ENCODE data around the gene TM9SF4.

The TM9SF4 gene

DNA sequence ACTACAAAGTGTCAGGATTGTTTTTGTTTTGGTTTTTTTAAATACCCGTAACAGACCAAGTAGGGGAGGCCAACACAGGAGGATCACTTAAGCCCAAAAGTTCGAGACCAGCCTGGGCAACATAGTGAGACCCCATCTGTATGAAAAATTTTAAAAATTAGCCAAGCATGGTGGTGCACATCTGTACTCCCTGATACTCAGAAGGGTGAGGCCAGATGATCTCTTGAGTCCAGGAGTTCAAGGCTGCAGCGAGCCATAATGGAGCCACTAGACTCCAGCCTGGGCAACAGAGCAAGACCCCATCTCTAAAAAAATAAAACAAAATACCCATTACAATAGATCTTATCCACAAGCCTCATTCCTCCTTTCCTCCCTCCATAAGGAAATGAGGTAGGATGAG lies 28.7 kb upstream of the TM9SF4 start:
- Histone ChIP-seq H3K9me3 (ENCODE audit: control insufficient read depth, insufficient read depth, low read depth, low read length) (no peaks in the 10 kb centered on the region), H3K4me1 (ENCODE audit: control insufficient read depth, insufficient read depth, low read length) (no peaks in the 10 kb centered on the region), H3K36me3 (ENCODE audit: control insufficient read depth in 2 of 2, insufficient read depth in 1 of 2, low read length in 2 of 2) (no peaks in the 10 kb centered on the region), H3K27ac (ENCODE audit: extremely low read depth, low read depth, low read length) (no peak overlapping the region), H3K4me3 (ENCODE audit: low read depth, low read length) (no peak overlapping the region)
- CTCF ChIA-PET, result interaction anchor here (0.8 to 2.2 kb wide), 2 partner anchors 10 to 48 kb away, joined by 3 to 18 read pairs; no protein-coding TSS in a partner anchor
- TF ChIP-seq ZFHX2 (tag by site-specific recombination; conservative IDR thresholded peaks at IDR 0.05) (no peak), ZNF121 (tag by site-specific recombination; IDR thresholded peaks at IDR 0.05) (peak; percentile 90)
- POLR2A ChIA-PET, result no interaction called here

DNA sequence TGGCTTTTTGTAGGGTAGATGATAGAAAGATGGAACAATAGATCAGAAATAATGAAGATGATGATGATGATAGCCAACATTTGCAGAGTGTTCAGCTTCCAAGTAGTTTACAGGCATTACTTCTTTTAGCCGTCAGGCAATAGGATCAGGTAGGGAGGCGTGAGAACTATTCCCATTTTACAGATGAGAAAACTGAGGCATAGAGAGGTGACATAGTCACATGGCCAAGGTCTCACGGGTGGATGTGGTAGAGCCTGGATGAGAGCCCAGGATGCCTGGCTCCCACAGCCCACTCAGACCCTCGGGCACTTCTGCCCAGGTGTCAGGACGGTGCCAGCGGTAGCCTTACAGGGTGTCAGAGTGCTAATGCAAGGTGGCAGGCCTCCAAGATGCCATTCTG lies 26.0 kb upstream of the TM9SF4 start:
- Histone ChIP-seq H3K36me3 (ENCODE audit: control insufficient read depth in 2 of 2, insufficient read depth in 1 of 2, low read length in 2 of 2) (no peaks in the 10 kb centered on the region), H3K27ac (ENCODE audit: extremely low read depth, low read depth, low read length) (no peak overlapping the region), H3K4me1 (ENCODE audit: control insufficient read depth, insufficient read depth, low read length) (no peaks in the 10 kb centered on the region), H3K9me3 (ENCODE audit: control insufficient read depth, insufficient read depth, low read depth, low read length) (no peaks in the 10 kb centered on the region), H3K4me3 (ENCODE audit: low read depth, low read length) (no peak overlapping the region)
- POLR2A ChIA-PET, result no interaction called here
- CTCF ChIA-PET, result interaction anchor here (1.8 kb wide), 1 partner anchor 9 kb away, joined by 4 read pairs; no protein-coding TSS in a partner anchor
- TF ChIP-seq, protein P1, sequence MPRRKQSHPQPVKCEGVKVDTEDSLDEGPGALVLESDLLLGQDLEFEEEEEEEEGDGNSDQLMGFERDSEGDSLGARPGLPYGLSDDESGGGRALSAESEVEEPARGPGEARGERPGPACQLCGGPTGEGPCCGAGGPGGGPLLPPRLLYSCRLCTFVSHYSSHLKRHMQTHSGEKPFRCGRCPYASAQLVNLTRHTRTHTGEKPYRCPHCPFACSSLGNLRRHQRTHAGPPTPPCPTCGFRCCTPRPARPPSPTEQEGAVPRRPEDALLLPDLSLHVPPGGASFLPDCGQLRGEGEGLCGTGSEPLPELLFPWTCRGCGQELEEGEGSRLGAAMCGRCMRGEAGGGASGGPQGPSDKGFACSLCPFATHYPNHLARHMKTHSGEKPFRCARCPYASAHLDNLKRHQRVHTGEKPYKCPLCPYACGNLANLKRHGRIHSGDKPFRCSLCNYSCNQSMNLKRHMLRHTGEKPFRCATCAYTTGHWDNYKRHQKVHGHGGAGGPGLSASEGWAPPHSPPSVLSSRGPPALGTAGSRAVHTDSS (tag by site-specific recombination; IDR thresholded peaks at IDR 0.05), result 0 out of 2 replicates have a peak, but pooled peaks have one; percentile 37
- TF ChIP-seq ZNF791 (tag by site-specific recombination; IDR thresholded peaks at IDR 0.05), result no peak

DNA sequence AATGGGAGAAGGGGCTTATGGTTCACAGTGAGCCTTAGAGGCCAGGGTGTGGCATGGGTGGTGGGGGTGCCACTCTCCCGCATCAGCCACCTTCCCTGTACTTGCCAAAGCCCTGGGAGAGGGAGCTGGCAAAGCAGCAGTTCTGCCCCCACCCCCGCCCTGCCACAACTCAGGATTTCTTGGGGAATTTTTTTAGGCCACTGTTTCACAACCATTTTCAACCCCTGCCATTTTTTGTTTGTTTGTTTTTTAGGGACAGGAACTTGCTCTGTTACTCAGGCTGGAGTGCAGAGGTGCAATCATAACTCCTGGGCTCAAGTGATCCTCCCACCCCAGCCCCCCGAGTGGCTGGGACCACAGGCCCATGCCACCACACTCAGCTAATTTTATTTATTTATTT lies 22.4 kb upstream of the TM9SF4 start:
- POLR2A ChIA-PET, result no interaction called here
- H3K36me3 ChIP-seq (ENCODE audit: control insufficient read depth in 2 of 2, insufficient read depth in 1 of 2, low read length in 2 of 2), result no peaks in the 10 kb centered on the region

DNA sequence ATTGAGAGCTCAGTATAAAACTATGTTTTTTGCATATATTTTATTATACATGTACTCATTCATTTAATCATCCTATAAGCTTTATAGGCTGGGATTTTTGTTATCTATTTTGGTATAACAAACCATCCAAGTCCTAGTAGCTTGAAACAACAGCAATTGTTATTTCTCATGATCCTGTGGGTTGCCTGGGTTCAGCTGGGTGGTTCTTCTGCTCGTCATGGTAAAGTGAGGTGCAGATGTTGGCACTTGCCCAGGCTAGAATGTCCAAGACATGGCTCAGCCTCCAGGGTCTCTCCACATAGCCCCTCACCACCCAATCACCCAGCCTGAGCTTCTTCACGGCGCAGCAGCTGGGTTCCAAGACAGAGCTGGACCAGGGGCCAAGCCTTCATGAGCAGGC lies 20.8 kb upstream of the TM9SF4 start:
- ChIA-PET POLR2A (no interaction called here), CTCF (interaction anchor here (0.9 to 1.2 kb wide), 3 partner anchors 56 to 242 kb away, joined by 3 read pairs; no protein-coding TSS in a partner anchor)
- no peaks in the 10 kb centered on the region for H3K4me1 ChIP-seq (ENCODE audit: control insufficient read depth, insufficient read depth, low read length)
- no peak for TF ChIP-seq ZBTB8A (tag by site-specific recombination; IDR thresholded peaks at IDR 0.05)
- no peak for TF ChIP-seq OVOL3 (tag by site-specific recombination; IDR thresholded peaks at IDR 0.05)
- no peak for TF ChIP-seq KLF16 (tag by site-specific recombination; IDR thresholded peaks at IDR 0.05)
- no peak for TF ChIP-seq ZNF791 (tag by site-specific recombination; IDR thresholded peaks at IDR 0.05)
- no peak for TF ChIP-seq ZNF555 (tag by site-specific recombination; conservative IDR thresholded peaks at IDR 0.05)
- no peak for TF ChIP-seq SETDB1 (IDR thresholded peaks at IDR 0.05; ENCODE audit: insufficient read length, low read length)
- TF ChIP-seq, protein P2, sequence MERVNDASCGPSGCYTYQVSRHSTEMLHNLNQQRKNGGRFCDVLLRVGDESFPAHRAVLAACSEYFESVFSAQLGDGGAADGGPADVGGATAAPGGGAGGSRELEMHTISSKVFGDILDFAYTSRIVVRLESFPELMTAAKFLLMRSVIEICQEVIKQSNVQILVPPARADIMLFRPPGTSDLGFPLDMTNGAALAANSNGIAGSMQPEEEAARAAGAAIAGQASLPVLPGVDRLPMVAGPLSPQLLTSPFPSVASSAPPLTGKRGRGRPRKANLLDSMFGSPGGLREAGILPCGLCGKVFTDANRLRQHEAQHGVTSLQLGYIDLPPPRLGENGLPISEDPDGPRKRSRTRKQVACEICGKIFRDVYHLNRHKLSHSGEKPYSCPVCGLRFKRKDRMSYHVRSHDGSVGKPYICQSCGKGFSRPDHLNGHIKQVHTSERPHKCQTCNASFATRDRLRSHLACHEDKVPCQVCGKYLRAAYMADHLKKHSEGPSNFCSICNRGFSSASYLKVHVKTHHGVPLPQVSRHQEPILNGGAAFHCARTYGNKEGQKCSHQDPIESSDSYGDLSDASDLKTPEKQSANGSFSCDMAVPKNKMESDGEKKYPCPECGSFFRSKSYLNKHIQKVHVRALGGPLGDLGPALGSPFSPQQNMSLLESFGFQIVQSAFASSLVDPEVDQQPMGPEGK (tag by site-specific recombination; IDR thresholded peaks at IDR 0.05), result no peak
- no peak for TF ChIP-seq ZNF677 (tag by site-specific recombination; IDR thresholded peaks at IDR 0.05)
- no peak for TF ChIP-seq ZNF837 (tag by site-specific recombination; IDR thresholded peaks at IDR 0.05)
- no peak for TF ChIP-seq ZFP41 (tag by site-specific recombination; IDR thresholded peaks at IDR 0.05; ENCODE audit: borderline replicate concordance)
- no peak for TF ChIP-seq ZNF274 (IDR thresholded peaks at IDR 0.05; ENCODE audit: low read length)
- no peak for TF ChIP-seq ZNF274 (tag by site-specific recombination; IDR thresholded peaks at IDR 0.05; ENCODE audit: borderline replicate concordance)
- no peak for TF ChIP-seq ZNF350 (tag by site-specific recombination; IDR thresholded peaks at IDR 0.05)
- no peak for TF ChIP-seq ZNF792 (tag by site-specific recombination; IDR thresholded peaks at IDR 0.05)
- TF ChIP-seq, protein P3, sequence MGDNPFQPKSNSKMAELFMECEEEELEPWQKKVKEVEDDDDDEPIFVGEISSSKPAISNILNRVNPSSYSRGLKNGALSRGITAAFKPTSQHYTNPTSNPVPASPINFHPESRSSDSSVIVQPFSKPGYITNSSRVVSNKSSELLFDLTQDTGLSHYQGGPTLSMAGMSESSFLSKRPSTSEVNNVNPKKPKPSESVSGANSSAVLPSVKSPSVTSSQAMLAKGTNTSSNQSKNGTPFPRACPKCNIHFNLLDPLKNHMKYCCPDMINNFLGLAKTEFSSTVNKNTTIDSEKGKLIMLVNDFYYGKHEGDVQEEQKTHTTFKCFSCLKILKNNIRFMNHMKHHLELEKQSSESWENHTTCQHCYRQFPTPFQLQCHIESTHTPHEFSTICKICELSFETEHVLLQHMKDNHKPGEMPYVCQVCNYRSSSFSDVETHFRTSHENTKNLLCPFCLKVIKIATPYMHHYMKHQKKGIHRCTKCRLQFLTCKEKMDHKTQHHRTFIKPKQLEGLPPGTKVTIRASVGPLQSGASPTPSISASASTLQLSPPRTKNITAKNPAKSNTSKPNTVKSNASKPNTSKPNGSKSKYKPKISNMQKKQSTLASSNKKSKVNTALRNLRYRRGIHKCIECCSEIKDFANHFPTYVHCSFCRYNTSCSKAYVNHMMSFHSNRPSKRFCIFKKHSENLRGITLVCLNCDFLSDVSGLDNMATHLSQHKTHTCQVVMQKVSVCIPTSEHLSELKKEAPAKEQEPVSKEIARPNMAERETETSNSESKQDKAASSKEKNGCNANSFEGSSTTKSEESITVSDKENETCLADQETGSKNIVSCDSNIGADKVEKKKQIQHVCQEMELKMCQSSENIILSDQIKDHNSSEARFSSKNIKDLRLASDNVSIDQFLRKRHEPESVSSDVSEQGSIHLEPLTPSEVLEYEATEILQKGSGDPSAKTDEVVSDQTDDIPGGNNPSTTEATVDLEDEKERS (tag by site-specific recombination; IDR thresholded peaks at IDR 0.05), result no peak

More for the DNA sequence above, 22.4 kb upstream of the TM9SF4 start:
- CTCF ChIA-PET, result interaction anchor here (0.7 to 1.2 kb wide), 3 partner anchors 12 to 369 kb away, joined by 3 to 4 read pairs (median 3); no protein-coding TSS in a partner anchor
- no peak overlapping the region for H3K4me3 ChIP-seq (ENCODE audit: low read depth, low read length)
- no peak overlapping the region for H3K27ac ChIP-seq (ENCODE audit: extremely low read depth, low read depth, low read length)
- TF ChIP-seq, protein P4, sequence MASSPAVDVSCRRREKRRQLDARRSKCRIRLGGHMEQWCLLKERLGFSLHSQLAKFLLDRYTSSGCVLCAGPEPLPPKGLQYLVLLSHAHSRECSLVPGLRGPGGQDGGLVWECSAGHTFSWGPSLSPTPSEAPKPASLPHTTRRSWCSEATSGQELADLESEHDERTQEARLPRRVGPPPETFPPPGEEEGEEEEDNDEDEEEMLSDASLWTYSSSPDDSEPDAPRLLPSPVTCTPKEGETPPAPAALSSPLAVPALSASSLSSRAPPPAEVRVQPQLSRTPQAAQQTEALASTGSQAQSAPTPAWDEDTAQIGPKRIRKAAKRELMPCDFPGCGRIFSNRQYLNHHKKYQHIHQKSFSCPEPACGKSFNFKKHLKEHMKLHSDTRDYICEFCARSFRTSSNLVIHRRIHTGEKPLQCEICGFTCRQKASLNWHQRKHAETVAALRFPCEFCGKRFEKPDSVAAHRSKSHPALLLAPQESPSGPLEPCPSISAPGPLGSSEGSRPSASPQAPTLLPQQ (tag by site-specific recombination; IDR thresholded peaks at IDR 0.05), result no peak
- TF ChIP-seq ZNF354C (tag by site-specific recombination; IDR thresholded peaks at IDR 0.05; ENCODE audit: borderline replicate concordance, low read depth), result no peak
- no peak for TF ChIP-seq RBAK (tag by site-specific recombination; IDR thresholded peaks at IDR 0.05)
- no peak for TF ChIP-seq IKZF3 (tag by site-specific recombination; IDR thresholded peaks at IDR 0.05)
- H3K4me1 ChIP-seq (ENCODE audit: control insufficient read depth, insufficient read depth, low read length), result no peaks in the 10 kb centered on the region
- H3K9me3 ChIP-seq (ENCODE audit: control insufficient read depth, insufficient read depth, low read depth, low read length), result no peaks in the 10 kb centered on the region

More for the DNA sequence above, 20.8 kb upstream of the TM9SF4 start:
- Histone ChIP-seq H3K9me3 (ENCODE audit: control insufficient read depth, insufficient read depth, low read depth, low read length) (no peaks in the 10 kb centered on the region), H3K4me3 (ENCODE audit: low read depth, low read length) (no peak overlapping the region), H3K27ac (ENCODE audit: extremely low read depth, low read depth, low read length) (no peak overlapping the region), H3K36me3 (ENCODE audit: control insufficient read depth in 2 of 2, insufficient read depth in 1 of 2, low read length in 2 of 2) (no peaks in the 10 kb centered on the region)
